Activated naive CD4-positive, alpha-beta T cell treated with anti-CD3 and anti-CD28 coated beads for 36 hours (primary cell): ENCODE results near the gene NTSR1. TPM values are rescaled to one million over a fixed set of nuclear protein-coding genes. Genes with fewer than 3 reads are reported as not detected.

Experiments used
- CTCF ChIA-PET: fragments of 350-600 bp; sonication (Branson Sonifier 250); formaldehyde crosslinking; loops from one replicate; lab custom pipeline; 2021; ENCODE audit warnings: antibody characterized with exemption; lab: Charles Lee
- DNase-seq: peaks from one replicate; pipeline ENCODE4 v3.0.0-alpha.2; 2020
- H3K27ac Mint-ChIP-seq: one replicate; pipeline ENCODE4 v1.8.0; 2021; ENCODE audit warnings: mild to moderate bottlenecking, mixed read lengths
- H3K27me3 Mint-ChIP-seq: one replicate; pipeline ENCODE4 v1.8.0; 2021; ENCODE audit warnings: low read depth, mixed read lengths
- H3K36me3 Mint-ChIP-seq: one replicate; pipeline ENCODE4 v1.8.0; 2021; ENCODE audit warnings: low read depth, mixed read lengths
- H3K4me1 Mint-ChIP-seq: one replicate; pipeline ENCODE4 v1.8.0; 2021; ENCODE audit warnings: low read depth, mixed read lengths
- H3K4me3 Mint-ChIP-seq: one replicate; pipeline ENCODE4 v1.8.0; 2021; ENCODE audit warnings: mild to moderate bottlenecking, moderate library complexity, mixed read lengths
- H3K9me3 Mint-ChIP-seq: one replicate; pipeline ENCODE4 v1.8.0; 2021; ENCODE audit warnings: mixed read lengths
- intact Hi-C: fragments of 100-400 bp; cut with micrococcal nuclease; formaldehyde crosslinking; loops from one replicate; pipeline ENCODE4 v1.15.1; 2023
- total RNA-seq, 2 experiments: library from RNA; stranded (reverse); gene quantifications; one replicate each; pipeline ENCODE4 v1.2.3, GENCODE V29; 2021

NTSR1 gene
- total RNA-seq, 2 experiments from 2014 or later: not detected

DNA sequence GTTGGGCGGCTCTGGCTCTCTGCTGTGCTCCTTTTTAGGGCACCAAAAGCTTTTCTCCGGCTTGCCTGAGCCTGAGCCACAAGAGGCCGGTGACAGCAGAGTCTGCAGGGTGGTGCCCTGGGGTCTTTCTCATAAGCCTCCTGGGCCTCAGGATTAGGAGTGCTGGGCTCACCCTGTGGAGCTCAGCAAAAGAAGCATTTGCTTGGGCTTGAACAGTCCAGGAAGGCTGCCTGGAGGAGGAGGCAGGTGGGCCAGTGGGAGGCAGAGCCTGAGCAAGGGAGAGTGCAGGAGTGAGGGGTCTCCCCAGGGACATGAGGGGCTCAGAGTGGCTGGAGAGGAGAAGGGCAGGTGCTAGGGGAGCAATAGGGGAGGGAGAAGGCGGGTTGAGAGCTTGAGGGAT lies 54.8 kb downstream of the NTSR1 start:
- no peaks in the 10 kb centered on the region for H3K27me3 Mint-ChIP-seq
- H3K27ac Mint-ChIP-seq: no peak overlapping the region
- no peaks in the 10 kb centered on the region for H3K9me3 Mint-ChIP-seq
- peaks cover 11% of the 10 kb centered on the region for H3K4me1 Mint-ChIP-seq
- no peak for DNase-seq
- CTCF ChIA-PET: interaction anchor here (1.0 kb wide), 1 partner anchor 10 kb away, joined by 3 read pairs; no protein-coding TSS in a partner anchor
- H3K36me3 Mint-ChIP-seq: no peaks in the 10 kb centered on the region
- intact Hi-C loops: no loop called here
- no peak overlapping the region for H3K4me3 Mint-ChIP-seq

DNA sequence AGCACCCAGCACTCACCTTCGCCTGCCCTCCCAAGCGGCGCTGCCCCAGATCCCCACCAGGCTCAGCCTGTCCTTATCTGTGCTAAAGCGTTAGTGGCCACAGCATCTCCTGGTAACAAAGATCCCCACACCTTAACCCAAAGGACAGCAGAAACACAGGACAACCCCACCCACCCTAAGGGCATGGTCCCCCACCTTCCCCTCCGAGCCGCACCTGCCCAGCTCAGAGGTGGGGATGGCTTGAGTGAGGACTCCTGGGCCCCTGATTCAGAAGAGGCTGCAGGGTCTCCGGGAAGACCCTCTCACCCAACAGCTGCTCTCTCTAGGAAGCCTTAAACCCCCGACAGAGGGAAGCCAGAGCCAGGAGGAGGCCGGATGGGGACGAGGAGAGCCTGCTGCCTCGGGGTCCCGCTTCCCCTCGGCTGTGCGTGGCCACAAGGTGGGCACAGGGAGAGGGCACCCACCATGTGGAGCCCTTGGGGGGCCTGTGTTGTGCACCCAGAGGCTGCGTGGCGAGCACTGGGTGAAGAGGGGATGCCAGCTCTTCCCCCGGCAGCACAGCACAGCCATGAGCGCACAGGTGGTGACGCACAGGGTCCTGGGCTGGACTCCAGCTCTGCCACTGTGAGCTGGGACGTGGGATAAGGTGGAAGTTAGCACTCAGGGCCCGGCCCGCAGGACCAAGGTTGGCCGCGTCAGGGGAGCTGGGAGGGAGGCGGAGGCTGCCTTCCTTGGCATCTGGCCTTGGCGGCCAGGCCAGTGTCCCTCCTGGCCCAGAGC lies 55.7 kb downstream of the NTSR1 start:
- Mint-ChIP-seq H3K4me1 (peaks cover 17% of the 10 kb centered on the region), H3K27me3 (no peaks in the 10 kb centered on the region), H3K36me3 (no peaks in the 10 kb centered on the region), H3K27ac (no peak overlapping the region), H3K4me3 (no peak overlapping the region), H3K9me3 (no peaks in the 10 kb centered on the region)
- intact Hi-C loops: no loop called here
- CTCF ChIA-PET: interaction anchor here (1.2 to 1.4 kb wide), 2 partner anchors 27 to 44 kb away, joined by 3 to 4 read pairs; no protein-coding TSS in a partner anchor
- no peak for DNase-seq

DNA sequence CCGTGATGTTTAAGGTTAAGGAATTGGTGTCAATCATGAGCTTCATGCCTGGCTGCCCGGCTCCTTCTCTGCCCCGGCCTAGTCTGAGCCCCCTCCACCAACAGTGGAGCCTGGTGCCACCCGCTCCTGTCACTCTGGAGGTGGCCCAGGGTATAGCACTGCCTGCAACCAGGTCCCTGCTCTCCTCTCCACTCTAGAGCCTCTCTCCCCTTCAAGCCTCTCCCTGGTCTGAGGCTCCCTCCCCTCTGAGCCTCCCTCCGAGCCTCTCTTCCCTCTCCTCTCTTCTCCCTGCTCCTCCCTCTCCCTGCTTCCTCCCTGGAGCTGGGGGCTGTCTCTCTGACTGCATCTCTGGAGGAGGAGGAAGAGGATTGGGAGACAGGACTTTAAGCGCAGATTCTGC lies 56.4 kb downstream of the NTSR1 start:
- Mint-ChIP-seq H3K9me3 (no peaks in the 10 kb centered on the region), H3K36me3 (no peaks in the 10 kb centered on the region), H3K27me3 (no peaks in the 10 kb centered on the region), H3K4me3 (no peak overlapping the region), H3K4me1 (peaks cover 17% of the 10 kb centered on the region), H3K27ac (no peak overlapping the region)
- intact Hi-C loops: no loop called here
- DNase-seq: no peak
- CTCF ChIA-PET: interaction anchor here (1.2 to 1.4 kb wide), 2 partner anchors 26 to 44 kb away, joined by 3 to 4 read pairs; no protein-coding TSS in a partner anchor

DNA sequence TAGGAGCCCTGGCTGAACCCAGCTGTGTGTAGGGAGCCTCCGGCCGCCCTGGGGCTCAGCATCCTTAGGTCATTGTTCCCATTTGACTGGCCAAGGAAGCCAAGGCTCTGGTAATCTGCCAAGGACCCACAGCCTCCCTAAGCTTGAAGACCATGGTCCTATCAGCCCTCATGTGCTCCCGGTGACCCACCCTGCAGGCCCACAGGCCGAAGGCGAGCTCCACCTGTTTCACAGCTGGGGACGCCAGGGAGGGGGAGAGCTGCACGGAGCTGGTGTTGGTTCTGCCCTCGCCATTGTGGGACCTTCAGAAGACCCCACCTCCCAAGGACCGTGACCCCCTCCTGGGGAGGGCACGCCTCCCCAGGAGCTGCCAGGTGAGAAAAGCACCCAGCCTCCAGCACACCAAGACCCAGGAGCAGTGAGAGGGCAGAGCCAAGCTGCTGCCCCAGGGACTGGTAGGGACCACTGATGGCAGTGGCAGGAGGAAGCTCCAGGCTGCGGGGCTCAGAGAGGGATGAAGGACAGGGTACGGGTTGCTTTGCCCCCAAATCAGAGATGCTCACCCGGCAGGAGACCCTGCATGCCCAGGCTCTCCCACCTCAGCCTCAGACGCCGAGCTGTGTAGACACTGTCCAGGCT lies 56.9 kb downstream of the NTSR1 start:
- Mint-ChIP-seq H3K4me1 (peaks cover 17% of the 10 kb centered on the region), H3K36me3 (no peaks in the 10 kb centered on the region), H3K27me3 (no peaks in the 10 kb centered on the region), H3K9me3 (no peaks in the 10 kb centered on the region), H3K4me3 (no peak overlapping the region), H3K27ac (no peak overlapping the region)
- DNase-seq: no peak
- intact Hi-C loops: no loop called here
- CTCF ChIA-PET: interaction anchor here (1.2 to 1.4 kb wide), 2 partner anchors 26 to 43 kb away, joined by 3 to 4 read pairs; no protein-coding TSS in a partner anchor

DNA sequence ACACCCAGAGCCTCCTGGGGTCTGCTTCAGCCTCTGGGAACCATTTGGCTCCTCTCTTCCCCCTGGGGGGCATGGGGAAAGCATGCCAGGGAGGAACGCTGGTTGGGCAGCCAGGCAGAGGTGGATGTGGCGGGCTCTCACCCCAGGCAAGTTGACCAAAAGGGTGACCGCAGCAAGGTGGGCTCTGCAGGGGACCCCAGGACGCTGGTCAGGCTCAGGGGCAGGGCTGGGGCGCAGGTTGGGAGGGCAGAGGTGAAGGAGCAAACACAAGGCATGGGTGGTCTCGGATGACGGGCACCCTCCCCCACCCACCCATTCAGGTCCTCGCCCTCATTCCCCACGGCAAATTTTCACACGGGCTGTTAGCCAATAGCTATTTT lies 57.4 kb downstream of the NTSR1 start:
- Mint-ChIP-seq H3K27me3 (no peaks in the 10 kb centered on the region), H3K36me3 (no peaks in the 10 kb centered on the region), H3K27ac (no peak overlapping the region), H3K4me1 (peaks cover 17% of the 10 kb centered on the region), H3K4me3 (no peak overlapping the region), H3K9me3 (no peaks in the 10 kb centered on the region)
- CTCF ChIA-PET: no interaction called here
- intact Hi-C loops: no loop called here
- no peak for DNase-seq

DNA sequence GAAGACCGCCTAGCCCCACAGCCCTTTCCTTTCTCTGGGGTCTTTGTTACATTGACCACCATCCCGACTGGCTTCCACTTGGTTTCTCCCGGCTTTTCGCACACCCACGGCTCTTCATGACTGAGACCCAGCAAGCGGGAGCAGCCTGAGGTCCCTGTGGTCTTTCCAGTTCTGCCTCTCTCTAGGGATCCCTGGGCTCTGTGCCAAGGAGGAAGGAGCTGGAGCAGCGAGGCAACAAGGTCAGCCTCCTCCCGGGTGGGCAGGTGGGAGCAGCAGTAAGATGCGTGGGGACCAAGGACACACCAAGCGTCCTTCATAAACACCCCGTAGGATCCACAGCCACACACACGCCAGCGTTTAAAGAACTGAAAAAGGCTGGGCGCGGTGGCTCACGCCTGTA lies 58.1 kb downstream of the NTSR1 start:
- Mint-ChIP-seq H3K27ac (no peak overlapping the region), H3K27me3 (no peaks in the 10 kb centered on the region), H3K4me1 (peaks cover 20% of the 10 kb centered on the region), H3K4me3 (no peak overlapping the region), H3K36me3 (no peaks in the 10 kb centered on the region), H3K9me3 (no peaks in the 10 kb centered on the region)
- CTCF ChIA-PET: no interaction called here
- intact Hi-C loops: no loop called here
- DNase-seq: no peak

DNA sequence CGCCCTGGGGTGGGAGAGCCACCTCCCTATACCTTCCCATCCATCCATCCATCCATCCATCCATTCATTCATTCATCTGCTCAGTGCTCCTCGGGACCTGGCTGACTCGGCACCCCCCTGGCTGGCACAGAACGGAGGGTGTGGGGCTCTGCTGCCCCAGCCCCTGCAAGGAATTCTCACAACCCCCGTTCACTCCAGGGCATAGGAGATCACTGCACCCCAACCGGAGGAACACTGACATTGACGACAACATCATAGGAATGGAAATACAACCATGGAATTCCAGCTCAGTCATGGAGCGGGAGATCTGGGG lies 59.6 kb downstream of the NTSR1 start:
- Mint-ChIP-seq H3K4me1 (peaks cover 33% of the 10 kb centered on the region), H3K9me3 (no peaks in the 10 kb centered on the region), H3K27me3 (no peaks in the 10 kb centered on the region), H3K36me3 (no peaks in the 10 kb centered on the region), H3K4me3 (no peak overlapping the region), H3K27ac (no peak overlapping the region)
- intact Hi-C loops: no loop called here
- DNase-seq: no peak
- CTCF ChIA-PET: no interaction called here

DNA sequence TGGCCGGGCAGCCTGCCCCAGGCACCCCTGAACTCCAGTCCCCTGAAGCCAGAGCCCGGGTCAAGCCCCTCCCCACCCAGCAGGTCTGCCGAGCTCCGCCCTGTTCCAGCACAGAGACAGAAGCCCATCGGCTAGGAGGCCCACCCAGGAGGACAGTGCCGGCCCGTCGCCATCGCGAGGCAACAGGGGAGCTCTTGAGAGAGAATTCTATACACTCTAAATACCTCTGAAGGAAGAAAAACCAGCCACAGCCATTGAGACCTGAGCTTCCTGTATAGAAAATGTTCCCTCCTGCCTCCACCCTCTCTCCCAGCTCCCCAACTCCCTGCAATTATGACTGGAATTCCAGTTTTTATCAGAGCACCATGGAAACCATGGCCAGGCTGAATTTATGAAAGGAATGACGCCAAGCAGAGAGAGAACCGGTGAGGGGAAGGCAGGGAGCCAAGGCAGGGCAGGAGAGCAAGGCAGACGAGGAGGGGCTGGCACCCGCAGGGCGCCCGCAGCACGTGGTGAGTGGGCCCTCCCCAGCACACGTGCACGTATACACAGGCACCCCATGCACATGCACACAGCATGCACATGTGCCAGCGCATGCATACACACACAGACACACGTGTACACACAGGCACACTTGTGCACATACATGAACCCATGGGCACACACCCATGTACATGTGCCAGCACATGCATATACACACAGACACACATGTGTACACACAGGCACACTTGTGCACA lies 60.1 kb downstream of the NTSR1 start:
- H3K9me3 Mint-ChIP-seq: no peaks in the 10 kb centered on the region
- DNase-seq: no peak
- no peak overlapping the region for H3K4me3 Mint-ChIP-seq
- intact Hi-C loops: no loop called here
- peaks cover 37% of the 10 kb centered on the region for H3K4me1 Mint-ChIP-seq
- H3K27ac Mint-ChIP-seq: no peak overlapping the region
- no peaks in the 10 kb centered on the region for H3K27me3 Mint-ChIP-seq
- no peaks in the 10 kb centered on the region for H3K36me3 Mint-ChIP-seq
- CTCF ChIA-PET: no interaction called here

DNA sequence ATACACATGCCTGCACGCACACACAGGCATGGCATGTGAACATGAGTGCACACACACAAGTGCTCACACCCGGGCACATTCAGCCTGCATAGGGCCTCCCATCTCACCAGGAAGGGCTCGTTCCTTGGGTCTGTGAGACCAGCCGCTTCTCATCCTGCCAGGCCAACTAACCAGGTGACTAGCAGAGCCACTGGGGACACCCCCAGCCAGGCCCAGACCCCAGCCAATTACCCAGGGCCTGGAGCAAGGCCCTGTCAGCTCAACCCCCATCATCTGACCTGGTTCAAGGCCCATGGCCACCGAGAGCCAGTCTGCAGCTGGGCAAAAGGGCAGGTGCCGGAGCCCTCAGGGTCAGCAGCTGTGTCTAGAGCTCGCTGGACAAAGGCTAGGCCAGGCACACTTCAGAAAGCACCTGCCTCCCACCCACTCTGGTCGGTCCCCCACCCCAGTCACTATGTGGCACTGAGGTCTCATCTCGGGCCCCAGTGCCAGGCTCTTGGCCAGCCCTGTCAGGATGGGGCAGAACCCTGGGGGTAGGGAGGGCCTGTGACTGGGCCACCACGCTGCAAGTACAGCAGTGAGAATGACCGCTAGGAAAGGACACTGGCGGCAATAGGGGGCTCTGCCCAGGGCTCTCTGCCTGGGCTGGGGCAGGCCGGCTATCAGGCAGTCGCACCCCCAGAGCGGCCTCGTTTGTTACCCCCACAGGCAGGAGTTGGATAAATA lies 60.9 kb downstream of the NTSR1 start:
- DNase-seq: no peak
- Mint-ChIP-seq H3K4me3 (no peak overlapping the region), H3K27ac (no peak overlapping the region), H3K4me1 (peaks cover 43% of the 10 kb centered on the region), H3K36me3 (no peaks in the 10 kb centered on the region), H3K27me3 (no peaks in the 10 kb centered on the region), H3K9me3 (no peaks in the 10 kb centered on the region)
- CTCF ChIA-PET: no interaction called here
- intact Hi-C loops: no loop called here

DNA sequence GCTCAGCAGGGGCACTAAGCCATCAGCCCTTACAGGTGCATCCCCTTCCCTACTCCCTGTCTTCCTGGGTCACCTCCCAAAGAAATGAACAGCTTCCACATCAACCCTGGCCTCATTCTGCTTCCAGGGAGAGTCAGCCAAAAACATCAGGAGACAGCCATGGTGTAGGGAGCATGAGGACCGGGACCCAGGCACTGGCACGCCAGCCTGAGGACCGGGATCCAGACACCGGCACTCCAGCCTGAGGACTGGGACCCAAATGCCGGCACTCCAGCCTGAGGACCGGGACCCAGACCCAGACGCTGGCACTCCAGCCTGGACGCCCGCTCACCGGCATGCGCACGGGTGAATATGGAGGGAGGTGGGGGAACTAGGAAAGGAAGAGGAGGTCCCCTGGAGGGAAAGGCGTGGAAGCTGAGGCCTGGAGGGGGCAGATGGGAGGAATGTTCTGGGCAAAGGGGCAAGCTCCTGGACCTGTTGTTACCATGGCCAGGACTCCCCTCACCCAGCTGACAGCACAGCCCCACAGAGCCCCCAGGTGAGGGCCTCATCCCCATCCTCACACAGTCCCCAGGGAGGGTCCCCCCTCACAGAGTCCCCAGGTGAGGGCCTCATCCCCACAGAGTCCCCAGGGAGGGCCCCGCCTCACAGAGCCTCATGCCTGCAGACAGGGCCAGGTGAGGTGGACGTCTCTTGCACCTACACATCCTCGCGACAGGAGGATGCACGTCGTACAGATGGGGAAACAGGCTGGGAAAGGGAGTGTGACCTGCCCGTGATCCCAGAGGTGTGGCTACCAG lies 61.7 kb downstream of the NTSR1 start:
- Mint-ChIP-seq H3K9me3 (no peaks in the 10 kb centered on the region), H3K27ac (no peak overlapping the region), H3K4me1 (peaks cover 51% of the 10 kb centered on the region), H3K27me3 (no peaks in the 10 kb centered on the region), H3K4me3 (no peak overlapping the region), H3K36me3 (no peaks in the 10 kb centered on the region)
- DNase-seq: no peak
- intact Hi-C loops: no loop called here
- CTCF ChIA-PET: no interaction called here

DNA sequence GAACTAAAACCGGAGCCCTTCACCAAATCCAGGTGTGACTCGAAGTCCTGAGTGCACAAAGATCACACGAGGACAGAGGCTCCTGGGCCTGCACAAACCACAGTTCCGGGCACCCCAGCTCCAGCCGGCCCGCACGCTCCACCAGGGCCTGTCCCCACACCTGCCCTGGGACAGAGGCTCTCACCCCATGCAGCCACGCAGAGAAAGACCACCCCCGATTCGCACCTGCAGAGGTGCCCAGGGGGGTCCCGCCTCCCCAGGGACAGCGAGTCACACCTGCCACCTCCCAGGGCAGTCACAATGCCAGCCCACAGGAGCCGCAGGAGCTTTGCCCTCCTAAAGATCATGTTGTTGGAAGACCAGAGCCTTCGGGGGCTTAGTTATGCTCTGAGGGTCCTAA lies 62.3 kb downstream of the NTSR1 start:
- H3K4me1 Mint-ChIP-seq: peaks cover 57% of the 10 kb centered on the region
- no peak for DNase-seq
- CTCF ChIA-PET: no interaction called here
- no peaks in the 10 kb centered on the region for H3K27me3 Mint-ChIP-seq
- H3K4me3 Mint-ChIP-seq: no peak overlapping the region
- H3K36me3 Mint-ChIP-seq: no peaks in the 10 kb centered on the region
- intact Hi-C loops: no loop called here
- H3K27ac Mint-ChIP-seq: no peak overlapping the region
- H3K9me3 Mint-ChIP-seq: no peaks in the 10 kb centered on the region
